Measurements from ENCODE around the gene TCTN1.

TCTN1 gene

DNA sequence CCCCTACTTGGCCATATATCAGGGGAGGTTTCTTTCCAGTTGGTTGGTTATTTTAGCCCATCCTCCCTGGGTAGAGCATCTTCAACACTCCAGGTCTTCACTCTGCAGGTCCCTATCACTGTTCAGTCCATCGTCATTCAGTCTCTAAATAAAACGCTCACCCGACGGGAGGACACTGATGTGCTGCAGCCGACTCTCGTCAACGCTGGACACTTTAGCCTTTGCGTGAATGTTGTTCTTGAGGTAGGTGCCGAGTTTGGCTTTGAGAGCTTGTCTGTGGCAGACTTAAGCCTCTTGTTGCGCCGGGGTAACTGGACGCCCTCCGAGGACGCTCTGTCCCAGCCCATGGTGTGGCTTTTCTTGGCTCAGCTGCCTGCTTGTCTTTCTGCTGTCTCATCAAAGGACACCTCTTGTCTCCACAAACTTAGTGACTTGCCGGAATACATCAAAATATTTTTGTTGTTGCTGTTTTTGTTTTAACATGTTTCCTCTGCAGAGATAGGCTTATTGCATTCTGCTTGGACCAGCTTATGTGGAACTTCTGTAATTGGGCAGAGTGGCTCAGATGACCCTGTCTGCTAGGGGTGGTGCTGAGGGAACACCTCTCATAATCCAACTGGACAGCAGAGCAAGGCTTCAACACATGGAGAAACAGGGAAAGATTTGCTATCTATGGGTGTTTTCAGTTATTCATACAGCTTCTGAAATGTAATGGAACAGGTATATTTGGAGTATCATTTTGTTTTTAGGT, 26.5 kb downstream of the TCTN1 start:
- H3K4me1 ChIP-seq (ENCODE audit: insufficient read depth, low read length) = no peaks in the 10 kb centered on the region
- no peaks in the 10 kb centered on the region for H4K20me1 ChIP-seq (ENCODE audit: insufficient read depth, low read length)
- H3K27me3 ChIP-seq (ENCODE audit: insufficient read depth, low read length, poor library complexity) = no peaks in the 10 kb centered on the region
- H3K4me2 ChIP-seq (ENCODE audit: insufficient read depth, low read length) = no peak overlapping the region
- no peak overlapping the region for H3K9ac ChIP-seq (ENCODE audit: low read depth, low read length)
- H3K9me3 ChIP-seq (ENCODE audit: insufficient read depth, low read length, severe bottlenecking) = no peaks in the 10 kb centered on the region
- no peak overlapping the region for H3K27ac ChIP-seq (ENCODE audit: low read length)
- no peak overlapping the region for H3K4me3 ChIP-seq (ENCODE audit: low read depth in 1 of 2, low read length in 2 of 2)
- H3K79me2 ChIP-seq (ENCODE audit: insufficient read depth, low read length) = no peaks in the 10 kb centered on the region
- no peak overlapping the region for H2AFZ ChIP-seq (ENCODE audit: low read depth, low read length)
- no peak for ATAC-seq (ENCODE audit: insufficient read depth, low read depth)
- TF ChIP-seq, protein P1, sequence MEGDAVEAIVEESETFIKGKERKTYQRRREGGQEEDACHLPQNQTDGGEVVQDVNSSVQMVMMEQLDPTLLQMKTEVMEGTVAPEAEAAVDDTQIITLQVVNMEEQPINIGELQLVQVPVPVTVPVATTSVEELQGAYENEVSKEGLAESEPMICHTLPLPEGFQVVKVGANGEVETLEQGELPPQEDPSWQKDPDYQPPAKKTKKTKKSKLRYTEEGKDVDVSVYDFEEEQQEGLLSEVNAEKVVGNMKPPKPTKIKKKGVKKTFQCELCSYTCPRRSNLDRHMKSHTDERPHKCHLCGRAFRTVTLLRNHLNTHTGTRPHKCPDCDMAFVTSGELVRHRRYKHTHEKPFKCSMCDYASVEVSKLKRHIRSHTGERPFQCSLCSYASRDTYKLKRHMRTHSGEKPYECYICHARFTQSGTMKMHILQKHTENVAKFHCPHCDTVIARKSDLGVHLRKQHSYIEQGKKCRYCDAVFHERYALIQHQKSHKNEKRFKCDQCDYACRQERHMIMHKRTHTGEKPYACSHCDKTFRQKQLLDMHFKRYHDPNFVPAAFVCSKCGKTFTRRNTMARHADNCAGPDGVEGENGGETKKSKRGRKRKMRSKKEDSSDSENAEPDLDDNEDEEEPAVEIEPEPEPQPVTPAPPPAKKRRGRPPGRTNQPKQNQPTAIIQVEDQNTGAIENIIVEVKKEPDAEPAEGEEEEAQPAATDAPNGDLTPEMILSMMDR (IDR thresholded peaks at IDR 0.05; ENCODE audit: borderline replicate concordance, extremely low read depth, low read length, poor library complexity, severe bottlenecking) = no peak
- TF ChIP-seq EZH2 (IDR thresholded peaks at IDR 0.05; ENCODE audit: borderline replicate concordance, low read depth, low read length, severe bottlenecking) = no peak
- no peaks in the 10 kb centered on the region for H3K36me3 ChIP-seq (ENCODE audit: insufficient read depth, low read length)
- DNase-seq = no peak

DNA sequence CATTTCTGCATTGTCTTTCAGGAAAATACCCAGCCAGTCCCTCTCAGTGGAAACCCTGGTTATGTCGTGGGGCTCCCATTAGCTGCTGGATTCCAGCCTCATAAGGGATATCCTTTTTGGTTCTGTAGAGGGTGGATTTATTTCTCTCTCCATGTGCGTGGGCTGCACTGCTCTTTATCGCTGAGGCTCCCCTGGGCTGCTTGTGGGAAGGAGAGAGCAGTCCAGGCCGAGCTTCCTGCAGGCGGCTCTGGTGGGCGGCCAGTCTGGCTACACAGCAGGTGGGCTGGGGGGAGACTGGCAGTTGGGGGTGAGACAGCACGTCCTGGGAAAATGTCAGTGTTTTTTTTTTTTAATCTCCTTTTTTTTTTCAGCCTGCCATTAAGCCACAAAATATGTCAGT, 27.6 kb downstream of the TCTN1 start:
- H2AFZ ChIP-seq (ENCODE audit: low read depth, low read length) = no peak overlapping the region
- TF ChIP-seq EZH2 (IDR thresholded peaks at IDR 0.05; ENCODE audit: borderline replicate concordance, low read depth, low read length, severe bottlenecking) = no peak
- TF ChIP-seq, protein P1 (IDR thresholded peaks at IDR 0.05; ENCODE audit: borderline replicate concordance, extremely low read depth, low read length, poor library complexity, severe bottlenecking) = no peak
- H3K4me3 ChIP-seq (ENCODE audit: low read depth in 1 of 2, low read length in 2 of 2) = no peak overlapping the region
- DNase-seq (no peak), ATAC-seq (ENCODE audit: insufficient read depth, low read depth) (no peak)
- no peaks in the 10 kb centered on the region for H3K79me2 ChIP-seq (ENCODE audit: insufficient read depth, low read length)
- H3K27ac ChIP-seq (ENCODE audit: low read length) = no peak overlapping the region
- no peak overlapping the region for H3K4me2 ChIP-seq (ENCODE audit: insufficient read depth, low read length)
- no peaks in the 10 kb centered on the region for H4K20me1 ChIP-seq (ENCODE audit: insufficient read depth, low read length)
- H3K36me3 ChIP-seq (ENCODE audit: insufficient read depth, low read length) = no peaks in the 10 kb centered on the region
- H3K4me1 ChIP-seq (ENCODE audit: insufficient read depth, low read length) = no peaks in the 10 kb centered on the region
- no peaks in the 10 kb centered on the region for H3K27me3 ChIP-seq (ENCODE audit: insufficient read depth, low read length, poor library complexity)
- H3K9me3 ChIP-seq (ENCODE audit: insufficient read depth, low read length, severe bottlenecking) = no peaks in the 10 kb centered on the region
- H3K9ac ChIP-seq (ENCODE audit: low read depth, low read length) = no peak overlapping the region

DNA sequence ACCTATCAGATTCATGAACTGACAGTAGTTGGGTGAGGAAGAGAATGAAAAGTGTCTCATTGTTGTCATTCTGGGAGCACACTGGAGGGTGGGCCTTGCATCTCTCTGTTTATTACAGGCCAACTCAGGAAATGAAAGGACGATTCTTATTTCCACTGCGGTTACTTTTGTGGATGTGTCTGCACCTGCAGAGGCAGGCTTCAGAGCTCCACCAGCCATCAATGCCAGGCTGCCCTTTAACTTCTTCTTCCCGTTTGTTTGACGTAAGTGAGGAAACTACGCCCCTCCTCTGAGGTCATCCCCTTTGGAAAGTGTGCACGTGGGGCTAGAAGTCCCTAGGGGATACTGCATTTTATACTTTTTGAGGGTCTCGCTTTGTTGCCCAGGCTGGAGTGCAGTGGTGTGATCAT, 33.7 kb downstream of the TCTN1 start:
- Histone ChIP-seq H3K4me2 (ENCODE audit: insufficient read depth, low read length) (no peak overlapping the region), H3K36me3 (ENCODE audit: insufficient read depth, low read length) (peaks cover 22% of the 10 kb centered on the region)

More for the DNA sequence above, 33.7 kb downstream of the TCTN1 start:
- Histone ChIP-seq H2AFZ (ENCODE audit: low read depth, low read length) (no peak overlapping the region), H3K79me2 (ENCODE audit: insufficient read depth, low read length) (no peaks in the 10 kb centered on the region), H3K4me1 (ENCODE audit: insufficient read depth, low read length) (no peaks in the 10 kb centered on the region), H3K27me3 (ENCODE audit: insufficient read depth, low read length, poor library complexity) (no peaks in the 10 kb centered on the region), H4K20me1 (ENCODE audit: insufficient read depth, low read length) (no peaks in the 10 kb centered on the region), H3K4me3 (ENCODE audit: low read depth in 1 of 2, low read length in 2 of 2) (no peak overlapping the region), H3K27ac (ENCODE audit: low read length) (no peak overlapping the region), H3K9me3 (ENCODE audit: insufficient read depth, low read length, severe bottlenecking) (no peaks in the 10 kb centered on the region), H3K9ac (ENCODE audit: low read depth, low read length) (no peak overlapping the region)
- peak; percentile 75 for ATAC-seq (ENCODE audit: insufficient read depth, low read depth)
- DNase-seq = peak; percentile 34
- TF ChIP-seq EZH2 (IDR thresholded peaks at IDR 0.05; ENCODE audit: borderline replicate concordance, low read depth, low read length, severe bottlenecking) = no peak
- TF ChIP-seq, protein P1 (IDR thresholded peaks at IDR 0.05; ENCODE audit: borderline replicate concordance, extremely low read depth, low read length, poor library complexity, severe bottlenecking) = no peak
